Transverse colon (tissue), 4 donors: Measurements from ENCODE around the gene CYB5R4. TPM values are rescaled to one million over a fixed set of nuclear protein-coding genes. Genes with fewer than 3 reads are reported as not detected.

ENCODE experiments used
- DNase-seq: peaks from one replicate; pipeline ENCODE4 v3.0.0-alpha.2; 2019
- H3K27ac ChIP-seq, 4 donors: fragments of 200-600 bp; sonication (generic); 2 replicates each; pipeline ENCODE4 v1.5.1; 2016 to 2018; ENCODE audit warnings: inconsistent platforms in 4 of 4
- H3K27me3 ChIP-seq: fragments of 200-600 bp; sonication (generic); 2 replicates; pipeline ENCODE4 v1.5.1; 2017; ENCODE audit warnings: inconsistent platforms
- H3K36me3 ChIP-seq, 4 donors: fragments of 200-600 bp; sonication (generic); 2 replicates each; pipeline ENCODE4 v1.5.1; 2017 to 2019; ENCODE audit warnings: inconsistent platforms in 4 of 4
- H3K4me1 ChIP-seq, 4 donors: fragments of 200-600 bp; sonication (generic); 2 replicates each; pipeline ENCODE4 v1.5.1; 2017 to 2020; ENCODE audit warnings: inconsistent platforms in 4 of 4
- H3K4me3 ChIP-seq, 4 donors: fragments of 200-600 bp; sonication (generic); 1 replicate in 1 of 4; 2 replicates in 3 of 4; pipeline versions ENCODE4 v1.5.1 to v1.6.1; 2017 to 2019; ENCODE audit warnings: inconsistent platforms in 4 of 4
- H3K9me3 ChIP-seq, 2 donors: fragments of 200-600 bp; sonication (generic); 2 replicates each; pipeline ENCODE4 v1.5.1; 2017 to 2019; ENCODE audit warnings: inconsistent platforms in 2 of 2
- EP300 ChIP-seq: sonication (generic); formaldehyde crosslinking; IDR thresholded peaks from one replicate; pipeline ENCODE4 v1.6.1; 2017; ENCODE audit warnings: antibody characterized with exemption, low read depth
- POLR2A ChIP-seq: fragments of 450-650 bp; IDR thresholded peaks from one replicate; pipeline ENCODE4 v1.6.1; 2016; ENCODE audit warnings: antibody characterized with exemption, mild to moderate bottlenecking, moderate library complexity
- POLR2AphosphoS5 ChIP-seq, 3 donors: sonication (generic); formaldehyde crosslinking; IDR thresholded peaks; one replicate each; pipeline ENCODE4 v1.6.1; 2016; ENCODE audit warnings: antibody characterized with exemption in 3 of 3
- WGBS, 2 donors: methylation state at CpG; one replicate each; pipeline ENCODE4 v1.1.5; 2018; ENCODE audit warnings: low coverage in 1 of 2; 5-methylcytosine and 5-hydroxymethylcytosine counted together
- in situ Hi-C, 4 donors: fragments of 200-750 bp; cut with MboI; loops; one replicate each; pipeline versions ENCODE4 v1.15.0 to v1.15.1; 2017; ENCODE audit warnings: low sequenced_read_pairs in 3 of 4, low pct_ligation_motif_present in 1 of 4, low pct_unique_long_range_greater_than_20kb in 1 of 4
- intact Hi-C: fragments of 100-400 bp; cut with DNase I; formaldehyde crosslinking; loops from one replicate; pipeline ENCODE4 v1.15.1; 2023; ENCODE audit warnings: low total_unique reads
- total RNA-seq, 4 donors: library from RNA; depleted of rRNA; stranded (reverse); fragments of >200 nt; gene quantifications; one replicate each; pipeline ENCODE4 v1.1.0, GENCODE V29; 2016
- TF ChIP-seq, protein P1 (sequence below), 5 experiments: fragments of 200-600 bp in 3 of 5; fragments of 450-650 bp in 2 of 5; sonication (generic) in 3 of 5; IDR thresholded peaks; 1 replicate in 2 of 5; 2 replicates in 3 of 5; pipeline ENCODE4 v1.5.1; 2016 to 2017; ENCODE audit warnings: antibody characterized with exemption in 5 of 5, inconsistent platforms in 3 of 5, mild to moderate bottlenecking in 2 of 5, moderate library complexity in 1 of 5

The CYB5R4 gene
- total RNA-seq, 4 donors from 2014 or later = 6.0 to 10.5 (median 8.4) TPM

DNA sequence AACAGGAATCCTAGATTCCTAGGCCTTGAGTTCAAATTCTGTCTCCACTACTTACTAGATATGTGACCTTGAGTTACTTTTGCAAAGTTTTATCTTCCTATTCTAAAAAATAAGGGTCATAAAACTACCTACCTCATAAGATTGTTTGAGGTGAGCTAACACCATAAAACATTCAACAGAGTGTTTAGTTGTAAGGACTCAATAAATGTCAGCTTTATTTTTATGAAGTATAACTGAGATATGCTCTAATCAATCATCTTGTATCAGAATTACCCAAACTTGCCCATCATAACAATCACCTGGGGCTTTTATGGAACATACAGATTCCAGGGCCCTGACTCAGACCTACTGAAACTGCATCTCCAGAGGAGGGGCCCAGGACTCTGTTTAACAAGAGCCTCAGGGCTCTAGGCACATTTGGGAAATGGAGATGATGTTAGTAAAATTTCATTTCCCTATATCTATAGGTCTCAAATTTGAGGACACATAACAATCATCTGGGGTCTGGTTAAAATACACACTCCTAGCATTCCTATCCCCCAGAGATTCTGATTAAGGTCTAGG is 138.6 kb downstream of the CYB5R4 start:
- Histone ChIP-seq H3K27ac (no peak overlapping the region), H3K9me3 (no peaks in the 10 kb centered on the region), H3K36me3 (no peaks in the 10 kb centered on the region), H3K4me3 (no peak overlapping the region), H3K4me1 (no peaks in the 10 kb centered on the region), H3K27me3 (no peaks in the 10 kb centered on the region)
- no peak for DNase-seq
- in situ Hi-C loops = no loop called here
- TF ChIP-seq, protein P1, sequence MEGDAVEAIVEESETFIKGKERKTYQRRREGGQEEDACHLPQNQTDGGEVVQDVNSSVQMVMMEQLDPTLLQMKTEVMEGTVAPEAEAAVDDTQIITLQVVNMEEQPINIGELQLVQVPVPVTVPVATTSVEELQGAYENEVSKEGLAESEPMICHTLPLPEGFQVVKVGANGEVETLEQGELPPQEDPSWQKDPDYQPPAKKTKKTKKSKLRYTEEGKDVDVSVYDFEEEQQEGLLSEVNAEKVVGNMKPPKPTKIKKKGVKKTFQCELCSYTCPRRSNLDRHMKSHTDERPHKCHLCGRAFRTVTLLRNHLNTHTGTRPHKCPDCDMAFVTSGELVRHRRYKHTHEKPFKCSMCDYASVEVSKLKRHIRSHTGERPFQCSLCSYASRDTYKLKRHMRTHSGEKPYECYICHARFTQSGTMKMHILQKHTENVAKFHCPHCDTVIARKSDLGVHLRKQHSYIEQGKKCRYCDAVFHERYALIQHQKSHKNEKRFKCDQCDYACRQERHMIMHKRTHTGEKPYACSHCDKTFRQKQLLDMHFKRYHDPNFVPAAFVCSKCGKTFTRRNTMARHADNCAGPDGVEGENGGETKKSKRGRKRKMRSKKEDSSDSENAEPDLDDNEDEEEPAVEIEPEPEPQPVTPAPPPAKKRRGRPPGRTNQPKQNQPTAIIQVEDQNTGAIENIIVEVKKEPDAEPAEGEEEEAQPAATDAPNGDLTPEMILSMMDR (IDR thresholded peaks at IDR 0.05) = no peak
- TF ChIP-seq POLR2AphosphoS5 (IDR thresholded peaks at IDR 0.05) (no peak), POLR2A (no peak), EP300 (no peak)
- intact Hi-C loops = loop anchor here (1.0 kb wide), 1 partner anchor 24 kb away; no protein-coding TSS in a partner anchor

DNA sequence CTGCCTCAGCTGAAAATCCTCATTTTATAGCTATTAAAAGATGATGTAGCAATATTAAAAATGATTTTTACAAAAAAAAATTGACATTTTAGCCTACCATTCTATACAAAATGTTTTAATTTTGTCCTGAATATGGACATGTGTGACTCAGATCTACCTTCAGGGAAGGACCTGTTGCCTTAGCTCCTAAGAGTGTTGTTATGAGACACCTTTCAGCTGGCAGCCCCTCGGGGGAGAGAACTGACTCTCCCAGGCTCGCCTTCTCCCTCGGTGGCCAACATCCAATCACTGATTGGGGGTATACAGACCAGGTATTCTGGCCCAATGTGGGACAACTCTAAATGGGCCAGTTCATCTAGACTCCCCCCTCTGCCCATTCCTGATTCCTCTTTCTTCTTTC is 141.6 kb downstream of the CYB5R4 start:
- DNase-seq = no peak
- no peaks in the 10 kb centered on the region for H3K9me3 ChIP-seq
- no peak overlapping the region for H3K27ac ChIP-seq
- intact Hi-C loops = no loop called here
- no peaks in the 10 kb centered on the region for H3K27me3 ChIP-seq
- H3K4me3 ChIP-seq = no peak overlapping the region
- in situ Hi-C loops = no loop called here
- H3K4me1 ChIP-seq = no peaks in the 10 kb centered on the region
- TF ChIP-seq POLR2A = no peak
- TF ChIP-seq EP300 = no peak
- TF ChIP-seq, protein P1 (IDR thresholded peaks at IDR 0.05) = no peak
- TF ChIP-seq POLR2AphosphoS5 (IDR thresholded peaks at IDR 0.05) = no peak
- no peaks in the 10 kb centered on the region for H3K36me3 ChIP-seq
- 79% methylated on average over 3 of the region's 3 CpGs; no CpG with 5 or more reads in 1 of the 2 donors for WGBS, 2 donors

DNA sequence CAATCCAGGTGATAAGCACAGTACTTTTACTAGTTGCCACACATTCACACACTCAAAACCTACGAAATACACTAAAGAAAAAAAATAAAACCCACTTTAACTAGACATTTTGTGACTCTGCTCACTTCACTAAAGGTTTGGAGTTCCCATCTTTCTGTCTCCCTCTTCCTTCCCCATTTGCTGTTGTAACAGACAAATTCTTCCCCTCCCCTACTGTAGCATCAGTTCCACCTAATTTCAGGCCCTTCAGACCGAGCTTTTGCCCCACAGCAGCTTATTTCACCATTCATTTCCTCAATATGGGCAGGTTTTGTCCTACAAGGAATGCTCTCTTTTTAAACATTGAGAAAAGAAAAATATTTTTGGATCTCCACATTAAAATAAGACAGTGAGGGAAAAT is 142.7 kb downstream of the CYB5R4 start:
- DNase-seq = no peak
- H3K27ac ChIP-seq = no peak overlapping the region
- TF ChIP-seq, protein P1 (IDR thresholded peaks at IDR 0.05) = no peak
- TF ChIP-seq POLR2A (no peak), POLR2AphosphoS5 (IDR thresholded peaks at IDR 0.05) (no peak), EP300 (no peak)
- H3K27me3 ChIP-seq = no peaks in the 10 kb centered on the region
- H3K4me1 ChIP-seq = no peaks in the 10 kb centered on the region
- H3K4me3 ChIP-seq = no peak overlapping the region
- intact Hi-C loops (no loop called here), in situ Hi-C loops (no loop called here)
- H3K36me3 ChIP-seq = no peaks in the 10 kb centered on the region
- WGBS, 2 donors = 52 to 66% methylated on average over 2 of the region's 2 CpGs
- no peaks in the 10 kb centered on the region for H3K9me3 ChIP-seq

DNA sequence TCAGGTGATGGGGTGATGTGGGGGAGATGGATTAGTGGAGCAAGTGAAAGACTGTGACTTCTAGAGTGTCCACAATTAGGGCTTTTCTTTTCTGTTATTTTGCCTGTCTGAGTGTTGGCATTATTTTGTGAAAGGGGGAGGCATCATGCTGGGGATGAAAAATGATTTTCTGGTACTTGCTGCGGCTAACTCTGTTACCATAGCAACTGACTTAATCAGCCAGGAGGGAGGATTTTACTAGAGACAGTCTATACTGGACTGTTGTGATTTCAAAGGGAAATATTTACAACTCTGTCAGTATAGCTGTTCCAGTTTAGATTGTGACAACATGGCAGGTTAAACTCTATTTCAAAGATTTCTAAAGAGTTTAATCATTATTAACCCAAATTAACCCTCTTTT is 143.6 kb downstream of the CYB5R4 start:
- Histone ChIP-seq H3K27ac (no peak overlapping the region), H3K27me3 (no peaks in the 10 kb centered on the region), H3K4me3 (no peak overlapping the region), H3K36me3 (no peaks in the 10 kb centered on the region), H3K9me3 (no peaks in the 10 kb centered on the region), H3K4me1 (no peaks in the 10 kb centered on the region)
- TF ChIP-seq POLR2AphosphoS5 (IDR thresholded peaks at IDR 0.05) (no peak), POLR2A (no peak), EP300 (no peak)
- TF ChIP-seq, protein P1 (IDR thresholded peaks at IDR 0.05) = no peak
- WGBS, 2 donors = 56 to 100% methylated on average over 1 of the region's 1 CpG
- no peak for DNase-seq
- in situ Hi-C loops (no loop called here), intact Hi-C loops (no loop called here)
